ENCODE data around the gene TUBA4A. TPM values are rescaled to one million over a fixed set of nuclear protein-coding genes. Genes with fewer than 3 reads are reported as not detected.

The TUBA4A gene
- total RNA-seq, 4 donors from 2014 or later = 351 to 797 (median 386) TPM

DNA sequence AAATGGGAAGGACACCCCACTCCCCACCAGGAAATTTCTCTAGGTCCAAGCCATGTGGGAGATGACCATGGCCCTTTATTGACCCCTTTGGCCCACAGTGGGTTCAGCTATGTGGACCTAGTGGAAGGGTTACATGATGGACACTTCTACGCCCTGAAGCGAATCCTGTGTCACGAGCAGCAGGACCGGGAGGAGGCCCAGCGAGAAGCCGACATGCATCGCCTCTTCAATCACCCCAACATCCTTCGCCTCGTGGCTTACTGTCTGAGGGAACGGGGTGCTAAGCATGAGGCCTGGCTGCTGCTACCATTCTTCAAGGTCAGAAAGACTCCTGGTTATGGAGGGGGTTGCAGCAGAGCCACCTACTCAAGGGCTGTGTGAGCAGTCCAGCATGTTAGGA, 7.2 kb downstream of the TUBA4A start:
- DNase-seq = no peak
- Histone ChIP-seq H3K27ac (peak overlapping the region in 3 of 4 donors; percentile 95 to 99 (median 98)), H3K4me1 (peaks cover 55 to 59% of the 10 kb centered on the region in 2 donors), H3K4me3 (no peak overlapping the region), H3K27me3 (no peaks in the 10 kb centered on the region), H3K9me3 (no peaks in the 10 kb centered on the region), H3K36me3 (peaks cover 0 to 32% of the 10 kb centered on the region in 2 donors)
- in situ Hi-C loops (cut with MboI; ENCODE audit: low sequenced_read_pairs in 4 of 4) (no loop called here), intact Hi-C loops (cut with DNase I; ENCODE audit: low total_unique reads) (loop anchor here (5.0 kb wide), 1 partner anchor 351 kb away; the partner anchor contains the start of gene STK11IP)
- ATAC-seq = no peak
- no peak for TF ChIP-seq POLR2A (IDR thresholded peaks at IDR 0.05)
- TF ChIP-seq, protein P1, sequence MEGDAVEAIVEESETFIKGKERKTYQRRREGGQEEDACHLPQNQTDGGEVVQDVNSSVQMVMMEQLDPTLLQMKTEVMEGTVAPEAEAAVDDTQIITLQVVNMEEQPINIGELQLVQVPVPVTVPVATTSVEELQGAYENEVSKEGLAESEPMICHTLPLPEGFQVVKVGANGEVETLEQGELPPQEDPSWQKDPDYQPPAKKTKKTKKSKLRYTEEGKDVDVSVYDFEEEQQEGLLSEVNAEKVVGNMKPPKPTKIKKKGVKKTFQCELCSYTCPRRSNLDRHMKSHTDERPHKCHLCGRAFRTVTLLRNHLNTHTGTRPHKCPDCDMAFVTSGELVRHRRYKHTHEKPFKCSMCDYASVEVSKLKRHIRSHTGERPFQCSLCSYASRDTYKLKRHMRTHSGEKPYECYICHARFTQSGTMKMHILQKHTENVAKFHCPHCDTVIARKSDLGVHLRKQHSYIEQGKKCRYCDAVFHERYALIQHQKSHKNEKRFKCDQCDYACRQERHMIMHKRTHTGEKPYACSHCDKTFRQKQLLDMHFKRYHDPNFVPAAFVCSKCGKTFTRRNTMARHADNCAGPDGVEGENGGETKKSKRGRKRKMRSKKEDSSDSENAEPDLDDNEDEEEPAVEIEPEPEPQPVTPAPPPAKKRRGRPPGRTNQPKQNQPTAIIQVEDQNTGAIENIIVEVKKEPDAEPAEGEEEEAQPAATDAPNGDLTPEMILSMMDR (IDR thresholded peaks at IDR 0.05 in 4 of 5, conservative IDR thresholded peaks at IDR 0.05 in 1 of 5) = no peak

DNA sequence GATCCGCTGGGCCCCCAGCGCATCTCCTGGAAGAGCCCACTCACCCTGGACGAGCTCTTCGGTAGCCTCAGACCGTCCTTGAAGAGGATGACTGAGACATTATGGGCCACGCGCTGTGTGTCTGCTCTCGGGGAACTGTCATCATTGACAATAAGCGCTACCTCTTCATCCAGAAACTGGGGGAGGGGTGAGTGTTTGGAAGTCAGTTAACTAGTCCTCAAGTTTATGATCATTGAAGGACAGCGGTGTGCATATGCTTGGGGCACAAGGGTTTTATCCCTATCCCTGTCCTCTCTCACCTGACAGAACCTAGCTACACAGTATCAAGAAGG, 7.9 kb downstream of the TUBA4A start:
- in situ Hi-C loops (cut with MboI; ENCODE audit: low sequenced_read_pairs in 4 of 4) = no loop called here

DNA sequence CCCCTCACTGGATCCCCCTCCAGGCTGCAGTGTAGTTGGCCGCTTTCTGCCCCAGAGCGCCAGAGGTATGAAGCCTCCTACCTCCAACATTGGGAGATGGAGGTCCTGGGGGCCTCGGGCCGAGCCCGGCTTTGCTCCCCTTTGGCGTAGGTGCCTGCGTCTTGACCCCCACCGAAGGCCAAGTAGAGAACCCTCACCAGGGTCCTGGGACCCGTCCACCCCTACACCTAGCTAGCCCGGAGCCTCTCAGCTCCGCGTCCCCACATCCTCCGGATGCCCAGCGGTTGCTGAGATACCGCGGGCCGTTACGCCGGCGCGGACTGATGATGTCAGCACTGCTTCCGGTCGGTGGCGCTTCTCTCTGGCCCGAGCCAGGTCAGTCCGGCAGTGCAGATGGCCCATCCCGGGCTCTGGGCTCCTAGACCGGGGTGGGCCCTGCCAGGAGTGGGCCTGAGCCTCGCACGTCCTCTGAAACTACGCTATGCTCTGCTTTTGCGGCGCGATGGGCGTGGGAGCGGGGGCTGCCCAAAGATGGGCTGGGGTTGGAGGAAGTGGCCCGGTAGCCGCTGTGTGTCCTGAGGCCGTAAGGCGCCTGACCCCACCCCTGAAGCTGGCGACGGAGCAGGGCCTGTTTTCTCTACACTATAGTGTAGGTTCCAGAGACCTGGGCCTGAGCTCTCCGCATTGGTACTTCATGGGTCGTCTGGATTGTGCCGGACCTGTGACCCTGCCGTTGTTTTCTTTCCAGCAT, 8.4 kb downstream of the TUBA4A start, which contains the start of the genes GLB1L and STK16:
Gene GLB1L (minus strand): TSS at position 297 of the 751 bp plus-strand sequence. CDS start 1,871 bp downstream, outside the sequence.
Gene STK16 (plus strand): TSS at position 332 of the 751 bp plus-strand sequence. CDS start 521 bp downstream, outside the sequence.
- Histone ChIP-seq H3K4me1 (peaks cover 43 to 47% of the 10 kb centered on the region in 2 donors), H3K36me3 (peaks cover 0 to 20% of the 10 kb centered on the region in 2 donors)
- intact Hi-C loops (cut with DNase I; ENCODE audit: low total_unique reads) = loop anchor here (1.0 to 5.0 kb wide), 3 partner anchors 16 to 352 kb away; partner anchors contain the start of genes ANKZF1, ATG9A, CNPPD1 and STK11IP

More for the DNA sequence above, 7.9 kb downstream of the TUBA4A start:
- DNase-seq (no peak), ATAC-seq (peak; percentile 1 to 2)
- no peaks in the 10 kb centered on the region for H3K27me3 ChIP-seq
- peaks cover 48 to 52% of the 10 kb centered on the region in 2 donors for H3K4me1 ChIP-seq
- intact Hi-C loops (cut with DNase I; ENCODE audit: low total_unique reads) = loop anchor here (1.0 to 5.0 kb wide), 3 partner anchors 17 to 351 kb away; partner anchors contain the start of genes ANKZF1, ATG9A, CNPPD1 and STK11IP
- H3K9me3 ChIP-seq = no peaks in the 10 kb centered on the region
- H3K36me3 ChIP-seq = peaks cover 0 to 25% of the 10 kb centered on the region in 2 donors
- H3K27ac ChIP-seq = peak overlapping the region; percentile 83 to 99 (median 96)
- TF ChIP-seq, protein P1 (IDR thresholded peaks at IDR 0.05 in 4 of 5, conservative IDR thresholded peaks at IDR 0.05 in 1 of 5) = no peak
- TF ChIP-seq POLR2A (IDR thresholded peaks at IDR 0.05) = no peak
- H3K4me3 ChIP-seq = peak overlapping the region; percentile 65 to 98 (median 82)

DNA sequence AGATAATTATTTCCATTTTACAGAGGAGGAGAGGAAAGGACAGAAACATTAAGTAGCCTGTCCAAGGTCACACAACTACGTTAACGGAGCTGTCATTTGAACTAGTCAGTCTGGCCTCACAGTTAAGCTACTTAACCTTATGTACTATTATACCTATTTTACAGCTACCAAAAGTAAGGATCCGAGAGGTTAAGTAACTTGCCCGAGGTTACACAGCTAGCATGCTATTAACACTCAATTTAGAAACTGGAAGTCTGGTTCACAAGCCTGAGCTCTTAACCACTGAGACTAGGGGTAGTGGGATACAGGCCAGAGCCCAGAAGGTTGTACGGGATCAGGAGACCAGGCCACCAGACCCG, 8.9 kb downstream of the TUBA4A start:
- peaks cover 38 to 41% of the 10 kb centered on the region in 2 donors for H3K4me1 ChIP-seq
- no peaks in the 10 kb centered on the region for H3K27me3 ChIP-seq
- in situ Hi-C loops (cut with MboI; ENCODE audit: low sequenced_read_pairs in 4 of 4) (no loop called here), intact Hi-C loops (cut with DNase I; ENCODE audit: low total_unique reads) (loop anchor here (1.0 to 5.0 kb wide), 3 partner anchors 15 to 353 kb away; partner anchors contain the start of genes ANKZF1, ATG9A, CNPPD1 and STK11IP)
- no peak for DNase-seq
- H3K27ac ChIP-seq = peak overlapping the region; percentile 83 to 99 (median 96)
- TF ChIP-seq POLR2A (IDR thresholded peaks at IDR 0.05) = no peak
- TF ChIP-seq, protein P1 (IDR thresholded peaks at IDR 0.05 in 4 of 5, conservative IDR thresholded peaks at IDR 0.05 in 1 of 5) = no peak
- ATAC-seq = no peak
- no peaks in the 10 kb centered on the region for H3K9me3 ChIP-seq
- peak overlapping the region; percentile 65 to 98 (median 82) for H3K4me3 ChIP-seq
- peaks cover 0 to 14% of the 10 kb centered on the region in 2 donors for H3K36me3 ChIP-seq

More for the DNA sequence above, 8.4 kb downstream of the TUBA4A start, which contains the start of the genes GLB1L and STK16:
- H3K27ac ChIP-seq = peak within 1 kb of the TSS; percentile 83 to 99 (median 96)
- ATAC-seq (peak; percentile 89 to 90), DNase-seq (peak; percentile 85 to 91)
- H3K4me3 ChIP-seq = peak within 1 kb of the TSS; percentile 65 to 98 (median 82)
- no peaks in the 10 kb centered on the region for H3K9me3 ChIP-seq
- peak; percentile 76 to 89 for TF ChIP-seq POLR2A (IDR thresholded peaks at IDR 0.05)
- TF ChIP-seq, protein P1 (IDR thresholded peaks at IDR 0.05 in 4 of 5, conservative IDR thresholded peaks at IDR 0.05 in 1 of 5) = no peak
- no peaks in the 10 kb centered on the region for H3K27me3 ChIP-seq
- in situ Hi-C loops (cut with MboI; ENCODE audit: low sequenced_read_pairs in 4 of 4) = no loop called here

Data from gastrocnemius medialis (tissue), 4 donors.